ENCODE results near the gene HSPA12B.

Gene HSPA12B

GRCh38 chr20:3699037-3699436 lies 33.4 kb upstream of the HSPA12B start:
- H3K9me3 ChIP-seq (ENCODE audit: low read depth, low read length), result no peaks in the 10 kb centered on the region
- no peak overlapping the region for H3K4me3 ChIP-seq
- no peak for DNase-seq (ENCODE audit: low read depth, low spot score)
- H3K9ac ChIP-seq (ENCODE audit: insufficient read length), result no peak overlapping the region
- TF ChIP-seq FOXP2 (optimal IDR thresholded peaks at IDR 0.05; ENCODE audit: control extremely low read depth, extremely low read length, insufficient read depth) (no peak), POLR2AphosphoS5 (IDR thresholded peaks at IDR 0.05; ENCODE audit: borderline replicate concordance, low read depth, low read length) (no peak), EZH2 (IDR thresholded peaks at IDR 0.05) (no peak)
- no peaks in the 10 kb centered on the region for H3K36me3 ChIP-seq (ENCODE audit: insufficient read depth, low read length)
- H3K27ac ChIP-seq, result no peak overlapping the region

- no peak overlapping the region for H3K27ac ChIP-seq
- H3K9me3 ChIP-seq (ENCODE audit: low read depth, low read length), result no peaks in the 10 kb centered on the region
- H3K36me3 ChIP-seq (ENCODE audit: insufficient read depth, low read length), result no peaks in the 10 kb centered on the region
- no peak for DNase-seq (ENCODE audit: low read depth, low spot score)
- H3K9ac ChIP-seq (ENCODE audit: insufficient read length), result no peak overlapping the region
- no peak overlapping the region for H3K4me3 ChIP-seq
- TF ChIP-seq FOXP2 (optimal IDR thresholded peaks at IDR 0.05; ENCODE audit: control extremely low read depth, extremely low read length, insufficient read depth), result no peak
- no peak for TF ChIP-seq EZH2 (IDR thresholded peaks at IDR 0.05)
- no peak for TF ChIP-seq POLR2AphosphoS5 (IDR thresholded peaks at IDR 0.05; ENCODE audit: borderline replicate concordance, low read depth, low read length)
Measured at GRCh38 chr20:3701061-3701998, 31.2 kb upstream of the HSPA12B start.

- no peaks in the 10 kb centered on the region for H3K9me3 ChIP-seq (ENCODE audit: low read depth, low read length)
- no peak for DNase-seq (ENCODE audit: low read depth, low spot score)
- H3K36me3 ChIP-seq (ENCODE audit: insufficient read depth, low read length), result no peaks in the 10 kb centered on the region
- TF ChIP-seq POLR2AphosphoS5 (IDR thresholded peaks at IDR 0.05; ENCODE audit: borderline replicate concordance, low read depth, low read length), result no peak
- TF ChIP-seq EZH2 (IDR thresholded peaks at IDR 0.05), result no peak
- TF ChIP-seq FOXP2 (optimal IDR thresholded peaks at IDR 0.05; ENCODE audit: control extremely low read depth, extremely low read length, insufficient read depth), result no peak
- H3K4me3 ChIP-seq, result no peak overlapping the region
- no peak overlapping the region for H3K9ac ChIP-seq (ENCODE audit: insufficient read length)
- H3K27ac ChIP-seq, result no peak overlapping the region
Measured at GRCh38 chr20:3702611-3703391, 29.7 kb upstream of the HSPA12B start.

GRCh38 chr20:3704087-3704486 lies 28.4 kb upstream of the HSPA12B start:
- no peak overlapping the region for H3K4me3 ChIP-seq
- H3K9ac ChIP-seq (ENCODE audit: insufficient read length), result no peak overlapping the region
- TF ChIP-seq EZH2 (IDR thresholded peaks at IDR 0.05), result no peak
- TF ChIP-seq POLR2AphosphoS5 (IDR thresholded peaks at IDR 0.05; ENCODE audit: borderline replicate concordance, low read depth, low read length), result no peak
- no peak for TF ChIP-seq FOXP2 (optimal IDR thresholded peaks at IDR 0.05; ENCODE audit: control extremely low read depth, extremely low read length, insufficient read depth)
- H3K36me3 ChIP-seq (ENCODE audit: insufficient read depth, low read length), result no peaks in the 10 kb centered on the region
- no peaks in the 10 kb centered on the region for H3K9me3 ChIP-seq (ENCODE audit: low read depth, low read length)
- no peak for DNase-seq (ENCODE audit: low read depth, low spot score)
- no peak overlapping the region for H3K27ac ChIP-seq

GRCh38 chr20:3705491-3705969 lies 27.0 kb upstream of the HSPA12B start:
- Histone ChIP-seq H3K27ac (no peak overlapping the region), H3K36me3 (ENCODE audit: insufficient read depth, low read length) (no peaks in the 10 kb centered on the region), H3K9ac (ENCODE audit: insufficient read length) (no peak overlapping the region), H3K9me3 (ENCODE audit: low read depth, low read length) (no peaks in the 10 kb centered on the region), H3K4me3 (no peak overlapping the region)
- no peak for TF ChIP-seq POLR2AphosphoS5 (IDR thresholded peaks at IDR 0.05; ENCODE audit: borderline replicate concordance, low read depth, low read length)
- no peak for TF ChIP-seq FOXP2 (optimal IDR thresholded peaks at IDR 0.05; ENCODE audit: control extremely low read depth, extremely low read length, insufficient read depth)
- TF ChIP-seq EZH2 (IDR thresholded peaks at IDR 0.05), result no peak
- DNase-seq (ENCODE audit: low read depth, low spot score), result no peak

- DNase-seq (ENCODE audit: low read depth, low spot score), result no peak
- Histone ChIP-seq H3K9ac (ENCODE audit: insufficient read length) (no peak overlapping the region), H3K9me3 (ENCODE audit: low read depth, low read length) (no peaks in the 10 kb centered on the region), H3K36me3 (ENCODE audit: insufficient read depth, low read length) (no peaks in the 10 kb centered on the region), H3K27ac (no peak overlapping the region), H3K4me3 (no peak overlapping the region)
- TF ChIP-seq POLR2AphosphoS5 (IDR thresholded peaks at IDR 0.05; ENCODE audit: borderline replicate concordance, low read depth, low read length), result no peak
- TF ChIP-seq FOXP2 (optimal IDR thresholded peaks at IDR 0.05; ENCODE audit: control extremely low read depth, extremely low read length, insufficient read depth), result no peak
- no peak for TF ChIP-seq EZH2 (IDR thresholded peaks at IDR 0.05)
Measured at GRCh38 chr20:3705970-3706739, 26.3 kb upstream of the HSPA12B start.

- no peak for DNase-seq (ENCODE audit: low read depth, low spot score)
- no peak overlapping the region for H3K4me3 ChIP-seq
- no peaks in the 10 kb centered on the region for H3K9me3 ChIP-seq (ENCODE audit: low read depth, low read length)
- H3K27ac ChIP-seq, result no peak overlapping the region
- no peak overlapping the region for H3K9ac ChIP-seq (ENCODE audit: insufficient read length)
- TF ChIP-seq FOXP2 (optimal IDR thresholded peaks at IDR 0.05; ENCODE audit: control extremely low read depth, extremely low read length, insufficient read depth), result no peak
- no peaks in the 10 kb centered on the region for H3K36me3 ChIP-seq (ENCODE audit: insufficient read depth, low read length)
Measured at GRCh38 chr20:3706774-3707507, 25.5 kb upstream of the HSPA12B start.
